CD4-positive, alpha-beta T cell treated with Interleukin-2 at 100 ng/mL for 4 hours (primary cell): ENCODE measurements around the gene MEIOB.
A peak's percentile ranks its signal among the peaks of the same experiment; 100 is the strongest.

Experiments
- DNase-seq: peaks from one replicate; pipeline ENCODE4 v3.0.0-alpha.2; 2020; ENCODE audit warnings: low spot score

MEIOB gene

DNA sequence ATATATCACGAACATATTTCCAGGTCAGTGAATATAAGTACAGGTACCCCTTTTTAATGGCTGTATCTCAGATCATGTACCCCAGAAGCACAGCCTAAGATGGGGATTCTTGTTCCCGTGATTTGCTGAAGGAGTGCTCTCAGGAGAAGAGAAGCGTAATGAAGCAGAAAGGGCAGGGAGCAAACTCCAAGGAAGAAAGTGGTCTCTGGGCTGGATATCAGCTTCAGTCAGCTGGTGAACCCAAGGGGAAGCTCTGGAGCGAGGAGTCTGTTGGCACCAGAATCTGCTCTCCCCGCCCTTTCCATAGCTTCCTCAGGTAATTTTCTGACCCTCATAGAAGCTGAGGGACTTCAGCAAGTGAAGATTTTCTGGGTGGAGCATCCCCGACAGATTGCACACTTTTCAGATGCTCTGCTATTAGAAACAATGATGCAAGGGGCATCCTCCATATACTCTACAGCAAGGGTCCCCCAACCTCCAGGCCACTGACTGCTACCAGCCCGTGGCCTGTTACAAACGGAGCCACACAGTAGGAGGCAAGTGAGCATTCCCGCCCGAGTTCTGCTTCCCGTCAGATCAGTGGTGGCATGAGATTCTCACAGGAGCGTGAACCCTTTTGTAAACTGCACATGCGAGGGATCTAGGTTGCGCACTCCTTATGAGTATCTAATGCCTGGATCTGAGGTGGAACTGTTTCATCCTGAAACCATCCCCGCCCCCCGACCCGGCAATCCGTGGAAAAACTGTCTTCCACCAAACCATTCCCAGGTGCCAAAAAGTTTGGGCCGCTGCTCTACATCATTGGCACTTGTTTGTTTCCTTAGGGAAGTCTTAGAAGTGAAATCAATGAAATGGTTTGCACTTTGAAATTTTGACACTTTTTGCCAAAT lies 40.5 kb downstream of the MEIOB start:
- no peak for DNase-seq

DNA sequence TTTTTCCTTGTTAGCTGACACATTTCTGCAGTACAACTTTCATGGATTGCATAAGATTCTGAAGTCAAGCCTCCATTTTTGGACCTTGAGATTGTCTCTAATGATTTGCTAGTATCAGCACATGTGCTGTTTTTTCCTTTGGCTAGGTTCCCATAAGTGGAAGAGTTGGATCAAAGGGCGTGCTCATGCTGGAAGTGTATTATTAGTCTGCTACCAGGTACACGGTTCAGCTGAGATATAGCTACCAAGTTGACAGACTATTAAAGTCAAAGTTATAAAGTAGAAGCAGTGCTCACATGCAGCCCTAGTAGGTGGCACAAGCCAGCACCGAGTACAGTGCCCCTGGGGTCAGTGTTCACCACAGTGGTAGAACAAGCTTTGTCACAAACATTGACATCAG lies 41.8 kb downstream of the MEIOB start:
- DNase-seq = no peak

DNA sequence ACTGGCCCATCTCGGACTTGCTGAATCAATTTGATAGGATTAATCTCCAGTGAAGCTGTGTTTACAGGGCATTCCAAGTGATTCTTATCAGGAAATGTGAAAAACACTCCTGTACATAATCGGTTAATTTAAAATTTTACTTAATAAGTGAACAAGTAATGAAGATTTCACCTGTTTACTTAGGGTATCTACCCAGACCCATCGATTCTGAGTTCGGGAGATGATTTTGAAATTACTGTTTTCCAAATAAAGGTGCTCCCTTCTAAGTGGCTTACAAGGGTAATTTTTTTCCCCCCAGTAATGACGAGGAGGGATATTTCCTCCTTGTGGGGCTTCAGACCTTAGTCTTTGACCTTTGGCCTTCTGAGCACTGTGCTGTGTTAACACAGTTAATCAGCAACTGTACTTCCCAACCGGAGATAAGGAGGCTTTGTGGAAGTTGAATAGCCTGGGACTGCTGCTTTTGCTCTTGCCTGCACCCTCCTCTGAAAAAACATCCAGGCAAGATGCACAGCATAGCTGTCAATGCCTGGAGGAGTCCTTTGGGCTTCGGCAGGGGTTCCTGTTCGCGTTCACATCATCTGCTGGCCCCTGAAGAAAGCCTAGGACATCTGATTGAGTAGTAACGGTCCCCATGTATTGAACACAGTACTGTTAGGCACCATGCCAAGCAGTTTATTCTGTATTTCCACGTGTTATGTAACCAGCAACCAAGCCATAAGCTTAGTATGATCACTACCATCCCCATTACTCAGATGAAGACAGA lies 43.1 kb downstream of the MEIOB start:
- no peak for DNase-seq

DNA sequence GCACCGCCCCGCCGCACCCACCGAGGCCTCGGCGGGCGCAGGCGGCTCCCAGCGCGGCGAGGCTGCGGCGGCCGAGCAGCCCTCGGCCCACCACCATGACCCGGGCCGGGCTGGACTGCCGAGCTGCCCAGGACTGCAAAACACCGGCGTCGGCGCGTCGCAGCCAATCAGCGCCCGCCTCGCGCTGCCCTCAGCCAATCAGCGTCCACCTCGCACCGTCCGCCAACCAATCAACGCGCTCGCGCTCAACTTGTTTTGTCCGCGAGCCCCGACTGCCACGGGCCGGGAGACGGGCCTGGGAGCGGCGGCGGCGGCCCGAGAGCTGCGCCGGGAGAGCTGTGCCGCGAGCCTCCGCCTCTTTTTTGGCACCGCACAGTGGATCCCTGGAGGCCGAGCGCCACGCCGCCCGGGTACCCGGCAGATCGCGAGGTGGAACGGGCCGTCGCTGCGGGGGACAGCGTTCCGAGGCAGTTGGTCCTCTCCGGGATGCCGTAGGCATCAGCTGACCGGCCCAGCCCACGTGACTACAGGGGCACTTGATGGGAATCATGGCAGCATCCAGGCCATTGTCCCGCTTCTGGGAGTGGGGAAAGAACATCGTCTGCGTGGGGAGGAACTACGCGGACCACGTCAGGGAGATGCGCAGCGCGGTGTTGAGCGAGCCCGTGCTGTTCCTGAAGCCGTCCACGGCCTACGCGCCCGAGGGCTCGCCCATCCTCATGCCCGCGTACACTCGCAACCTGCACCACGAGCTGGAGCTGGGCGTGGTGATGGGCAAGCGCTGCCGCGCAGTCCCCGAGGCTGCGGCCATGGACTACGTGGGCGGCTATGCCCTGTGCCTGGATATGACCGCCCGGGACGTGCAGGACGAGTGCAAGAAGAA lies 45.0 kb downstream of the MEIOB start, which contains the start of the genes FAHD1 and HAGH:
Gene FAHD1 (plus strand): TSS at position 516 of the 883 bp plus-strand sequence. CDS start 33 bp downstream, at position 549.
Gene HAGH (minus strand): TSS at position 135 of the 883 bp plus-strand sequence. CDS start 38 bp downstream, at position 97.
- DNase-seq = peak; percentile 94

DNA sequence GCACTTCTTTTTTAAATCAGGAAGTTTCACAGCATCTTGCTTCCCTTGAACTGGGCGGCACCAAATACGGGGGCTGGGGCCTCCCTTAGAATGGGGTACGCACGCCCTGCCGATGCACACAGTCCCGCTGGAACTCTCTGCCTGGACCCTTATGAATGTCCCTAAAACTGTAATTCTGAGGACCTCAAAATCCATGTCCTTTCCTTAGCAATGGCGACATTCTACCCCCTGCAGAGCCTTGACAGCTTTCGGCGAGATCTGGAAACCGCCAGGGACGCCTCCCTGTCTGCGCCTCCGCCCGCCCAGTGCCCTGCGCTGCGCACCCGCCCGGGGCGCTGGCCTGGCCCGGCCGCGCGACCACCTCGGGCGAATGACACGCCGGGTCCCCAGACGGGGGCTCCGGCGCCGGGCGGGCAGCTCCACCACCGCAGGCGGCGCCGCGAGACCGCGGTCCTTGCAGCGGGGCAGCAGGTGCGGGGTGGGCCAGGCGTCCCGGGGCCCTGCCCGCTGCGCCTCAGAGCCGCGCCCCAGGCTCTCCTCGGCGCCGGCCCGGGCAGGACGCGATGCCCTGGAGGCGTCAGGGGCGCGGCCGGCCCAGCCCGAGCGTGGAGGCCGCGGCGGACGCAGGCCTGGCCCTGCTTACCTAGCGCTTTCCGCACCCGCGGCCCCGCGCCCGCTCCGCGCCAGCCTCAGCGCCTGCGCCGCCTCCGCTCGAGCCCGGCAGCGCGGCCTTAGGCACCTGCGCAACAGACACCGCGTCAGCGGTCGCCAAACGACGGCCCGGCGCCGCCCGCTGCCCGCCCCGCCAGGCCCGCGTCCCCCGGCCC lies 45.9 kb downstream of the MEIOB start:
- DNase-seq = peak; percentile 68

DNA sequence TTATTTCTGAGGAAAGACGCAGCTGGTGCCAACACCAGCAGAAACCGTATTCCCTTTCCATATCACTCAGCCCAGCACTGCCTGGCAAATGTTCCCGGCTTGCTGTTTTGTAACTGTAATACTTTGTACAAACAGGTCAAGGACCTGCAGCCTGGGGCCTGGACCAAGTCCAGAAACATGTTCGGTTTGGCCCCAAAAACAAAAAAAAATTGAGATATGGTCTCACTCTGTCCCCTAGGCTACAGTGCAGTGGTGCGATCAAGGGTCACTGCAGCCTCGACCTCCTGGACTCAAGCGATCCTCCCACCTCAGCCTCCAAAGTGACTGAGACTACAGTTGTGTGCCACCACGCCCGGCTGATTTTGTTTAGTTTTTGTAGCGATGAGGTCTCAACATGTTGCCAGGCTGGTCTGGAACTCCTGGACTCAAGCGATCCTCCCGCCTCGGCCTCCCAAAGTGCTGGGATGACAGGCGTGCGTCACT lies 46.5 kb downstream of the MEIOB start:
- no peak for DNase-seq

DNA sequence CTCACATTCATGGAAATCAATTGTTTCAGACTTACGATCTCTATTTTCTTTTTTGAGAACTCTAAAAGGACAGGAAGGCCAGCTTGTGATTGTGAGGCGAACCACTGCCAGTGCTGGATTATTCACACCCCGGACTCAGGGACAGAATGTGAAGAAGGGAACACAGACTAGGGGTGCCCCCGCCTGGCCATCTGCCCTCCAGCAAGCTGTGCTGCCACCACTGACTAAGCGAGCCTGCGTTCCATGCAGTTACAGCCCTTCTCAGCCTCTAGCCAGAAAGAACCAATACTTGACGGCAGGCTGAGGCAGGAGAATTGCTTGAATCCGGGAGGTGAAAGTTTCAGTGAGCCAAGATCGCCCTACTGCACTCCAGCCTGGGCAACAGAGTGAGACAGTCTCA lies 48.1 kb downstream of the MEIOB start:
- no peak for DNase-seq

DNA sequence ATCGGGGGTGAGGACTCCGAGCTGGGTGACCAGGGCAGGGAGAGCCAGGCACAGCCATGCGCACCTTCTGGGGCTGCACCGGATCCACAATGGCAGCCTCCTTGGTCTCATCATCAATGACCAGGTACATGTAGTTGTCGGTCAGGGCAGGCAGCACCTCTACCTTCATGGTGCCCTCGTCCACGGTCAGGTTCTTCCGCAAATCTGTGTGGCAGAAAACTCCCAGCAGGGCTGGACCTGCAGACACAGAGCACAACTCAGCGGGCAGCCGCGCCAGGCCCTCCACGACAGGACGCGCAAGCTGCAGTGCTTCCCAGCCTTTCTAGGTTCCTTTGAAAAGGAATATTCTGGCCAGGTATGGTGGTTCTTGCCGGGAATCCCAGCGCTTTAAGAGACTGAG lies 49.2 kb downstream of the MEIOB start:
- DNase-seq = no peak

DNA sequence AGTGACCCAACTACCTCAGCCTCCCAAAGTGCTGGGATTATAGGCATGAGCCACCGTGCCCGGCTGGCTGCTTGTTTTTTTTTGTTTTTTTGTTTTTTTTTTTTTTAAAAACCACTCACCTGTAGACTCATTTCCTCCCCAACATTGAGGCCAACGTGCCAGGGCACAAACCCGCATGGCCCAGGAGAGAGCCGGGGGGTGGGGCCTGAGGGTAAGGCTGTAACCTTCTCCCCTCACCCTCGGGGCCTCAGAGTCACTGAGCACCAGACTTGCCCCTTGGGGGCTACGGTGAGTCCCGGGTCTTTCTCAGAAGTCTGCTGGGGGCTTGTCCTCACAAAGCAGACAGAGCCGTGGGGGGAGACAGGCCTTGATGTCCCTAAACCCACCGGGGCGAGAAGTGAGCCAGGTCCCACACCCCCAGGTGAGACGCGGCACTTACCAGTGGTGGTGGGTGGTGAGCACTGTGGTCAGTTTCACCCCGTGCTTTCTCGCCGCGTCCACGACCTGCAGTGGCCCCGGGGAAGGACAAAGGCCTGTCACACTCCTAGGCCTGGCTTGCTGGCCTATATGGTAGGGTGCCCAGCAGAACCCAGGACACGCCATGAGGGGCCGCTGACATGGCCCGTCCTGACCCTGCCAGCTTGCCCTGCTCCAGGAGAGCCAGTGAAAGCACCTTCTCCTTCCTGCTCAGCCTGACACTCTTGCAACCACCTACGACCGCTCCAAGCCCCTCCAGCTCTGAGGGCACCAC lies 49.9 kb downstream of the MEIOB start:
- DNase-seq = no peak

DNA sequence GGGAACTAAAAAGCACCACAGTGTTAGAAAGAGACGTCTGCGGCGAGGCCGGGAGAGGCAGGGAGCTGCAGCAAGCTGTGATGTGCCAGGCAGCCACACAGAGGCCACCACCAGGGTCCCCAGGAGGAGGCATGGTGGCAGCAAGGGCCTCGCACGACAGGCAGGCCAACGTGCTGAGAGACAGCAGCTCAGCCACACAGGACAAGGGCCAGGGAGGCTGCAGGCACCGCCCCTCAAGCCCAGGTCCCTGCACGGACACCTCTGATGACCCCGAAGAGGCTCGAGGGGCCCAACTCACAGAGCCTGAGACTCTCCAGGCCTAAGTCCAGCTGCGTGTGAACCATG lies 51.0 kb downstream of the MEIOB start:
- DNase-seq = no peak

DNA sequence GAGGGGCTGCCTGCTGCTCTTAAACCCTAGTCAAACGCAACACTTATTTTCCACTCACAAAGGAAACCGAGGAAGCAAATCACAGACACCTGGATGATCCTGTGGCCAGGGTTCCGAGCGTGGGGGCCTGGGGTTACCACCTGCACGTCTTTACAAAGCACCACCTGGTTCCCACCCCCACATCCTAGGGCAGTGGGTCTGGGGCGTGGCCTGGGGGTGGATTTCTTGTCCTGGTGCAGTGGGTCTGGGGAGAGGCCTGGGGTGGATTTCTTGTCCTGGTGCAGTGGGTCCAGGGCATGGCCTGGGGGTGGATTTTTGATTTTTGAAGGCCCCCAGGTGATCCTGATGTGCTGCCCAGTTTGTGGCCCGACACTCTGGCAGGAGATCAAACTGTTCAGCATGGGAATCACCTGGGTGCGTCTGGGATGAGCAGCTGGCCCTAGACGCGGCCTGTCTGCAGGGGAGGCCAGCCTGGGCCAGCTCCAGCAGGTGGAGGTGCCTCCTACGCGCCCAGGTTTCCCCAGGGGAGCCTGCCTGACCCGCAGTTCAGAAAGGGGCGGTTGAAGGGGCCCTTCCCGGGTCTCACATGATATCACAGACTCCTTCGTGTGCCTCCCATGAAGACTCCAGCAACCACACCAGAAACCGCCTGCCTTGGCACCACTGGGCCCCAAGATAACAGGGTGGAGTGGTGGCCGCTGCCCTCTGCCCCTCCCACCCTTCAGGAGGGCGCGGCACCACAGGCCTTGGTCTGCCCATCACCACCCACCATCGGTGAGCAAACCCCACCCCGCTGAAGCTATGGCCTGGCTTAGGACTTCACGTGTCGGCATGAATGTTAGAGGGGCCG lies 51.6 kb downstream of the MEIOB start:
- DNase-seq = no peak

DNA sequence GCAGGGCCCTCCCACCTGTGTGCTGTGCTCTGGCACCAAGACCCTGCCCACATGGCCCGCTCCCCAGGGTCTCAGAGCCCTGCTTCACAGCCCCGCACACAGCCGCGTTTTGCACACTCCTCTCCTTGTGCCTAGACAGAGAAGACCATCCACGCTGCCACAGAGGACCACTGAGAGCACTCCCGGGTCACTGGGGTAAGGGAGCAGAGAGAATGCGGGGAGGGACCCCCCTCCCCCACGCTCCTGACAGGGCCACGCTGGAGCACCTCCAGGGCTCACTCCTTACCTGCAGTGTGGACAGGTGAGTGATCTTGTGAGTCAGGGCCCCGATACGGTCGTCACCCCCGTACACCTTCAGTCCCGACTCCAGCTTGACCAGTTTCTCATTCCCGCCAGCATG lies 52.4 kb downstream of the MEIOB start:
- DNase-seq = no peak

DNA sequence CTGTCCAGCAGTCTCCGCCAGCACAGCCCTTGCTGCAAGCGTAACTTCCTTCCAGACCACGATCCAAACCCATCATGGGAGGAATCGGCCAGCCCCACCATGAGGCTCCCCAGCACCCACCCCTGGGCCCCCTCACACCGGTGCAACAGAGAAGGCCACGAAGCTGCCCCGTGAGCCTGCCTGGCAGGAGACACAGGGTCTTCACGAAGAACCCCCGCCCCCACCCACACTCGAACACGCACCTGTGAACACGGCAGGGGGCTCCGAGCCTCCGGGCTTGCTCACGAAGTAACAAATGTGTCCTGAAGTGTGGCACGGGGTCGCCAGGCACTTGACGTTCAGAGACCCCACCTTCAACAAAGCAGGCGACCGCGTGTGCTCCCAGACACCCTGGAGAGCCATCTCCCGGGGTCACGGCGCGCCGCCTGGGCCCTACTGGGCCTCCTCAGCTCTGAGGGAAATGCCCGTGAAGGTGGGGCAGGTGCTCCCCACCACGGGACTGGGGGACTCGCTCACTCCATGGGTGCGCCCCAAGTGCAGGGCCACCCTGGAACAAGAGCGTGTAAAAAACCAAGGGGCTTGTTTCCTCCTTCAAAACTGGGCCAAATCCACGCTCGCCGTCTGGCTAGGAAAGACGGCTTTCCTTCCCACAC lies 53.0 kb downstream of the MEIOB start:
- DNase-seq = no peak

DNA sequence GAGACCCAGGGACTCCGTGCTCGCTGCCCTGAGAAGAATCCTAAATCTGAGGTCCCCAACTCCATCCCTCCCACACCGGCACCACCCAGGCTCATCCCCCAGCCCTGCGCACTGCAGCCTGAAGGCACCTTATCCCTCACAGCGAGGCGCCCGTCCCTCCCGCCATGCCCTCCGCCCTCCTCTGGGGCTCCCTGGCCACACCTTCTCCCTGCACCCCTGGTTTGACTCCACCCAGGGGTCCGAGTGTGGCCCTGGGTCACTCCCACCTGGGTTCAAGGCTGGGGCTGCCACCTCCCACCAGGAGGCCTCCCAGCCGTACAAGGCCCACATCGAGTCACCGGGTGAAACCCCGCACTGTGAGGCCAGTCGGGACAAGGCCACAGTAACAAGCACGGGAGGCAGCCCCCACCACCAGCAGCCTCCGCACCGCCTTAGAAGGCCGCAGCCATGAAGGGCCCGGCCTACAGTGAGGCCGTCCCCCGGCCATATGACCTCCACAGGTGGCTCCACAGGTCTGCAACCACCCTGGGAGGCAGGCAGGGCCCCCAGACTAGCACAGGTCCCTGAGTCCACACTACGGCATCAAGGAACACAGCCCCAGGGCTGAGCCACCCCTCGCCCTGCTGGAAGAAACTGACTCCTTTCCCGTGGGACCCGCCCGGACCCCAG lies 53.6 kb downstream of the MEIOB start:
- no peak for DNase-seq

DNA sequence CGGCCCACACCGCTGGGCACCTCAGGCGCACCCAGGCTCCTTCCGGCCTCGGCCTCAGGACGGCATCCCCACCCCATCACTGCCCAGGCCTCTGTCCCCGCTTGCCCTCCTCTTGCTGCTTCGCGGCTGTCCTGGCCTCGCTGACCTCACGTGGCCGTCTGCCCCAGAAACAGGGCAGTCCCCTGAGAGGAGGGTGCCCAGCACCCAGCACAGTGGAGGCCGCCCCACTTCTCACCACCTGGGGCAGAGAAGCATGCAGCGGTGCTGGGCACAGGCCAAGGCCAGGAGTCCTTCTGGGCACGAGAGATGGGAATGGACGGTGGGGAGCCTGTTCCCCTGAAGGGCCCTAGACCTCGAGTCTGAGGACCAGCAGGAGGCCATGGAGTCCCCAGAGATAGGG lies 54.2 kb downstream of the MEIOB start:
- no peak for DNase-seq

DNA sequence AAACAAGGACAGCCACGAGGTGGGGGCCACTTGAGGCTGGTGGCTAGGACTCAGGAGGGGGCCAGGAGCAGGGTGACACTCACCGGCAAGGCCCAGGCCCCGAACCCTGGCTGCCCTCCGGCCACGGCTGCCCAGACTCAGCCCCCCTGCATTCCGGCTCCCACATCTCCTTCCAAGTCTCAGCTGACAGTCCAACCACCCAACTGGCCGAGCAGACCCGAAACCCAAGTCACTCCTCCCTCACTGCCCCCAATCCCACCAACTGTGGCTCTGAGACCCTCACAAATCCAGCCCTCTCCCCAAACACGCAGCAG lies 54.7 kb downstream of the MEIOB start:
- no peak for DNase-seq

DNA sequence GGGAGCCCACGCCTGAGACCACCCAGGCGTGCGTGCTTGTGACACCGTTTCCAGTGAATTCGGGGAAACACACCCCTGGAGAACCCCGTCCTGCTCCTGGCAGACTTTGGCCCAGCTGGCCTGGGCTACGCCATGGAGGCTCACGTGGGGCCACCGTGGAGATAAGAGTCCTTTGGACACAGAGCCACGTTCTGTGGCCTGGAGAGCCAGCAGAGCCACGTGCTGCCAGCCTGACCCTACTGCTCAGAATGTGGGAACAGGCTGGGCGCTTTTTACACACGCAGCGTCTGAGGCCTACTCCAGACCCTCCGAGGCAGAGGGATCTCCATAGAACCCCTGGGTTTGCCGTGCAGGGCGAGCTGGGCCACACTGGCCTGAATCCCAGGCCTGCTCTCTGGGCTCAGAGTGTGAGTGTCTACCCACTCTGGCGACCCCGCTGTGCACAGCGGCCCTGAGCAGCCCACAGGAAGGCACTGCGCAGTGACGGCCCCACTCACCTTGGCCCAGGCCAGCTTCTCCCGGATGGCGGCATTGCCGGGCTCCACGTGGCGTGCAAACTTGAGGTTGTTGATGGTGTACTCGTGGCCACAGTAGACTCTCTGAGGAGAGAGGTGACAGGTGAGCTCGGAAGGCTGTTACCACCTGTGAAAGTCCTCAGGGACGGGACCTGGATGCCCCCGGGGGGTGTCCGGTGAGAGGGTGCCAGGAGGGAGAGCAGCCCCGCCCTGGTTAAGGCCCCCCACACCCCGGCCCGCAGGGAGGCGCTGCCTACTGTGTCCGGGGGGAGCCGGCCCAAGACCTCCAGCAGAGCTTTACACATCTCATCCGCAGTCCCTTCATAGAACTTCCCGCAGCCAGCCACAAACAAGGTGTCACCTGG lies 55.3 kb downstream of the MEIOB start:
- DNase-seq = no peak

DNA sequence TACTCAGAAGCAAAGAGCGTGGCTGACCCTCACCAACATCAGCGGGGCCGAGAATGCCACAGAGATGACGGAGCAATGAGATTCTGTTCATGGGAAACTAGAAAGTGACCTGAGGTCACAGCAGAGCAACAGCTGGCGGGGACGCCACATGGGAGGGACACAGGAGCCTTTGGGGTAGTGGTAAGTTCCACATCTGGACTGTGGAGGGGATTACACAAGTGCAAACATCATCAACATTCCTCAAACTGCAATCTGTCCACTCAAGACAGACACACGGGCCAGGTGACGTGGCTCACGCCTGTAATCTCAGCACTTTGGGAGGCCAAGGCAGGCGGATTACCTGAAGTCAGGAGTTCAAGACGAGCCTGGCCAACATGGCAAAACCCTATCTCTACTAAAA lies 56.5 kb downstream of the MEIOB start:
- DNase-seq = no peak
